ENCODE measurements around the gene KNCN. TPM values are rescaled to one million over a fixed set of nuclear protein-coding genes. Genes with fewer than 3 reads are reported as not detected.

KNCN gene
- total RNA-seq, 1 donor from 2014 or later: not detected

- peaks cover 6% of the 10 kb centered on the region for H3K27me3 ChIP-seq
- peaks cover 0 to 5% of the 10 kb centered on the region in 2 donors for H3K4me1 ChIP-seq
- H3K4me3 ChIP-seq: no peak overlapping the region
- TF ChIP-seq CTCF (IDR thresholded peaks at IDR 0.05): peak in 1 of 3 experiments; percentile 45
- no peaks in the 10 kb centered on the region for H3K9me3 ChIP-seq
- H3K27ac ChIP-seq: no peak overlapping the region
- DNase-seq (ENCODE audit: low spot score in 2 of 2): no peak
- intact Hi-C loops (cut with DNase I): no loop called here
- no peaks in the 10 kb centered on the region for H3K36me3 ChIP-seq
Measured at GRCh38 chr1:46547481-46548383, 3.7 kb downstream of the KNCN start.

- TF ChIP-seq CTCF (IDR thresholded peaks at IDR 0.05): no peak
- H3K27me3 ChIP-seq: peaks cover 6% of the 10 kb centered on the region
Measured at GRCh38 chr1:46546210-46546609, 5.2 kb downstream of the KNCN start.

GRCh38 chr1:46545784-46546183 lies 5.7 kb downstream of the KNCN start:
- no peak overlapping the region for H3K4me3 ChIP-seq
- no peaks in the 10 kb centered on the region for H3K36me3 ChIP-seq
- no peak for TF ChIP-seq CTCF (IDR thresholded peaks at IDR 0.05)
- no peaks in the 10 kb centered on the region for H3K9me3 ChIP-seq
- intact Hi-C loops (cut with DNase I): no loop called here
- peaks cover 6% of the 10 kb centered on the region for H3K27me3 ChIP-seq
- no peak for DNase-seq (ENCODE audit: low spot score in 2 of 2)
- H3K27ac ChIP-seq: no peak overlapping the region
- peaks cover 0 to 5% of the 10 kb centered on the region in 2 donors for H3K4me1 ChIP-seq

More at GRCh38 chr1:46546210-46546609, 5.2 kb downstream of the KNCN start:
- Histone ChIP-seq H3K36me3 (no peaks in the 10 kb centered on the region), H3K27ac (no peak overlapping the region), H3K4me3 (no peak overlapping the region), H3K9me3 (no peaks in the 10 kb centered on the region), H3K4me1 (peaks cover 0 to 5% of the 10 kb centered on the region in 2 donors)
- intact Hi-C loops (cut with DNase I): no loop called here
- no peak for DNase-seq (ENCODE audit: low spot score in 2 of 2)

GRCh38 chr1:46544561-46545240 lies 6.7 kb downstream of the KNCN start:
- H3K27me3 ChIP-seq: peaks cover 6% of the 10 kb centered on the region
- no peaks in the 10 kb centered on the region for H3K9me3 ChIP-seq
- DNase-seq (ENCODE audit: low spot score in 2 of 2): no peak
- no peak for TF ChIP-seq CTCF (IDR thresholded peaks at IDR 0.05)
- H3K4me3 ChIP-seq: no peak overlapping the region
- intact Hi-C loops (cut with DNase I): no loop called here
- H3K36me3 ChIP-seq: no peaks in the 10 kb centered on the region
- H3K4me1 ChIP-seq: peaks cover 0 to 5% of the 10 kb centered on the region in 2 donors
- no peak overlapping the region for H3K27ac ChIP-seq

- Histone ChIP-seq H3K9me3 (no peaks in the 10 kb centered on the region), H3K4me1 (peaks cover 0 to 5% of the 10 kb centered on the region in 2 donors), H3K27me3 (peaks cover 6% of the 10 kb centered on the region), H3K36me3 (no peaks in the 10 kb centered on the region), H3K4me3 (peak overlapping the region; percentile 9 to 25), H3K27ac (no peak overlapping the region)
- intact Hi-C loops (cut with DNase I): no loop called here
- no peak for DNase-seq (ENCODE audit: low spot score in 2 of 2)
- TF ChIP-seq CTCF (IDR thresholded peaks at IDR 0.05): no peak
Measured at GRCh38 chr1:46543761-46544560, 7.5 kb downstream of the KNCN start.

All from ascending aorta (tissue), 2 donors.